ENCODE results near the gene RFTN1. TPM values are rescaled to one million over a fixed set of nuclear protein-coding genes. Genes with fewer than 3 reads are reported as not detected.

Gene RFTN1
- total and polyA plus RNA-seq, 7 donors, result 10.9 to 26.4 (median 22.2) TPM

DNA sequence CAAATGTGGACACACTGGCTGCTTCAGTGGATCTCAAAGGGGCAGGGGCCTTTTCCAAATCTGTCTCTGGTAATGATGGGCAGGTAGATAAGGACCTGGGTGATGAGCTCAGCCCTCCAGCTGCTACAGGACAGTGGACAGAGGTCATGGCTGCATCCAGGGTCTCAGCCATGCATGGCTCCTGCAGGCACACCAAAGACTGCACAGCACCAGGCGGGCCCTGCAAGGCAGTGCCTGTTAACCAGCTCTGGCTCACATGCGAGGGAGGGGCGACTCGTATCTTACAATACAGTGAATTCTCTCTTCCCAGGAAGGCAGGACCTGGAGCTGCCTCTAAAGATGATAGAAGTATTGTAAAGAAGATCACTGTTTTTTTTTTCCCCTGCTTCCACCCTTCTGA lies 189.8 kb downstream of the RFTN1 start:
- H3K4me3 ChIP-seq, result no peak overlapping the region
- intact Hi-C loops (cut with DNase I), result no loop called here
- 90 to 93% methylated on average over 4 of the region's 4 CpGs for WGBS, 2 donors
- H3K27me3 ChIP-seq, result no peaks in the 10 kb centered on the region
- no peaks in the 10 kb centered on the region for H3K9me3 ChIP-seq
- peak overlapping the region in 3 of 4 donors; percentile 16 to 71 (median 26) for H3K27ac ChIP-seq
- H3K36me3 ChIP-seq, result peaks cover 0 to 18% (median 2%) of the 10 kb centered on the region in 4 donors
- peaks cover 0 to 14% (median 3%) of the 10 kb centered on the region in 4 donors for H3K4me1 ChIP-seq
- no peak for DNase-seq
- no peak for TF ChIP-seq POLR2A (IDR thresholded peaks at IDR 0.05)
- no peak for TF ChIP-seq CTCF (IDR thresholded peaks at IDR 0.05)
- TF ChIP-seq POLR2AphosphoS5 (IDR thresholded peaks at IDR 0.05), result no peak
- no peak for TF ChIP-seq EP300 (IDR thresholded peaks at IDR 0.05)

- Histone ChIP-seq H3K36me3 (peaks cover 0 to 18% (median 2%) of the 10 kb centered on the region in 4 donors), H3K9me3 (no peaks in the 10 kb centered on the region), H3K27ac (peak overlapping the region in 1 of 4 donors; percentile 71), H3K4me1 (peaks cover 0 to 14% (median 3%) of the 10 kb centered on the region in 4 donors), H3K4me3 (no peak overlapping the region), H3K27me3 (no peaks in the 10 kb centered on the region)
- DNase-seq, result no peak
- TF ChIP-seq EP300 (IDR thresholded peaks at IDR 0.05) (no peak), CTCF (IDR thresholded peaks at IDR 0.05) (no peak), POLR2A (IDR thresholded peaks at IDR 0.05) (no peak), POLR2AphosphoS5 (IDR thresholded peaks at IDR 0.05) (no peak)
- 92 to 93% methylated on average over 5 of the region's 5 CpGs for WGBS, 2 donors
- intact Hi-C loops (cut with DNase I), result no loop called here
These were observed 191.3 kb downstream of the RFTN1 start for GRCh38 chr3:16322189-16322588.

DNA sequence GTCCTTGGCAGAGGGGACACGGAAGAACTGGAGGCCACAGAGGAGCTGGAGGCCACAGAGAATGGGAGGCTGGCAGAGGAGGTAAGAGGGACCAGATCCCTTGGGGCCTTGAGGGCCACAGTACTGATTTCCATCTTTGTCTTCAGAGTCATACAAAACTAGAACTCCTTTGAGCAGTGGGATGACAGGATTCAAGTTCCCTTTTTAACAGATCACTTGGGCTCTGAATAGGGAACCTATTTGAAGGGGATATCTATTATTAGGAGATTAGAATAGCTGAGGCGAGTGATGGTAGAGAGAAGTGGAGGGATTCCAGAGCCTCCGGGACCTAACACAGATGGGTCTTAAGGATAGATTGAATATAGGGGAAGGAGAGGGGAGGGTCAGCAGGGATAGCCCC lies 192.8 kb downstream of the RFTN1 start:
- no peak for DNase-seq
- intact Hi-C loops (cut with DNase I), result no loop called here
- H3K36me3 ChIP-seq, result peaks cover 0 to 30% (median 4%) of the 10 kb centered on the region in 4 donors

GRCh38 chr3:16319723-16320122 lies 193.8 kb downstream of the RFTN1 start:
- TF ChIP-seq EP300 (IDR thresholded peaks at IDR 0.05) (no peak), CTCF (IDR thresholded peaks at IDR 0.05) (no peak), POLR2A (IDR thresholded peaks at IDR 0.05) (no peak), POLR2AphosphoS5 (IDR thresholded peaks at IDR 0.05) (no peak)
- H3K36me3 ChIP-seq, result peaks cover 0 to 36% (median 4%) of the 10 kb centered on the region in 4 donors
- H3K4me3 ChIP-seq, result no peak overlapping the region
- no peak for DNase-seq
- peaks cover 0 to 12% (median 0%) of the 10 kb centered on the region in 4 donors for H3K4me1 ChIP-seq
- H3K9me3 ChIP-seq, result no peaks in the 10 kb centered on the region
- 95 to 96% methylated on average over 4 of the region's 4 CpGs for WGBS, 2 donors
- no peaks in the 10 kb centered on the region for H3K27me3 ChIP-seq
- H3K27ac ChIP-seq, result peak overlapping the region in 1 of 4 donors; percentile 63
- intact Hi-C loops (cut with DNase I), result no loop called here

More for the DNA sequence above, 192.8 kb downstream of the RFTN1 start:
- 94 to 95% methylated on average over 3 of the region's 3 CpGs for WGBS, 2 donors
- H3K27me3 ChIP-seq, result no peaks in the 10 kb centered on the region
- TF ChIP-seq POLR2AphosphoS5 (IDR thresholded peaks at IDR 0.05) (no peak), POLR2A (IDR thresholded peaks at IDR 0.05) (no peak), CTCF (IDR thresholded peaks at IDR 0.05) (no peak), EP300 (IDR thresholded peaks at IDR 0.05) (no peak)
- H3K9me3 ChIP-seq, result no peaks in the 10 kb centered on the region
- H3K27ac ChIP-seq, result no peak overlapping the region
- H3K4me3 ChIP-seq, result no peak overlapping the region
- H3K4me1 ChIP-seq, result peaks cover 0 to 14% (median 3%) of the 10 kb centered on the region in 4 donors

DNA sequence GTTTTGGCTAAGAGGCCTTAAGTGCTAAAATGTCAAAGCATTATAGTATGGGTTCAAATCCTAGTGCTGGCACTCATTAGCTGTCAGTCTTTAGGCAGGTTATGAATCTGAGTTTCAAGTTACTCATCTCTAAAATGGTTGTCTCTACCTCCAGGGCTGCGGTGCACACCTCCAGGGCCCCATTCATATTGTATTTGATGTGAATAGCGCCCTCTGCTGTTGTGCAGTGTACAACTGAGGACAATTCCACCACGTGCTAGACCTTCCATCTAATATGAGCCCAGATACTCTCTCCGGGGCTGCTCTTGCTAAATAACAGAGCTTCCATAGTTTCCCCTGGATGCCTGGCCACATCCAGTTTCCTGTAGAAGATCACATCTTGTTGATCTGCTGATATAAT lies 194.2 kb downstream of the RFTN1 start:
- Histone ChIP-seq H3K4me3 (no peak overlapping the region), H3K9me3 (no peaks in the 10 kb centered on the region), H3K27ac (peak overlapping the region in 1 of 4 donors; percentile 63), H3K27me3 (no peaks in the 10 kb centered on the region), H3K36me3 (peaks cover 0 to 36% (median 4%) of the 10 kb centered on the region in 4 donors), H3K4me1 (peaks cover 0 to 7% (median 0%) of the 10 kb centered on the region in 4 donors)
- no peak for DNase-seq
- no peak for TF ChIP-seq POLR2AphosphoS5 (IDR thresholded peaks at IDR 0.05)
- TF ChIP-seq CTCF (IDR thresholded peaks at IDR 0.05), result no peak
- TF ChIP-seq EP300 (IDR thresholded peaks at IDR 0.05), result no peak
- no peak for TF ChIP-seq POLR2A (IDR thresholded peaks at IDR 0.05)
- intact Hi-C loops (cut with DNase I), result no loop called here
- 73 to 85% methylated on average over 4 of the region's 4 CpGs for WGBS, 2 donors

Measured in sigmoid colon (tissue), 7 donors.